ENCODE data around the gene KDM4C.
"Not testable (repeated sequence)": the region's sequence is repeated elsewhere in the genome, so short reads cannot be mapped to it uniquely, and the experiment has no call there.

Gene KDM4C

GRCh38 chr9:7008411-7008810, 250.6 kb downstream of the KDM4C start:
- H3K4me2 ChIP-seq (ENCODE audit: low read length) = no peak overlapping the region
- no peak for DNase-seq
- no peak overlapping the region for H2AK5ac ChIP-seq (ENCODE audit: low read length)
- no peak overlapping the region for H3K18ac ChIP-seq (ENCODE audit: low read length)
- WGBS (ENCODE audit: extremely low coverage, insufficient coverage, low lambda C conversion rate) = no CpG with 5 or more reads among the region's 2 CpGs
- no peak overlapping the region for H2BK120ac ChIP-seq (ENCODE audit: low read depth, low read length)
- H4K5ac ChIP-seq (ENCODE audit: low read length) = no peak overlapping the region
- H4K8ac ChIP-seq (ENCODE audit: low read depth, low read length) = no peak overlapping the region
- no peaks in the 10 kb centered on the region for H3K4me1 ChIP-seq (ENCODE audit: control insufficient read depth, low read depth, low read length)
- H2BK5ac ChIP-seq (ENCODE audit: low read length) = no peak overlapping the region
- no peaks in the 10 kb centered on the region for H3K27me3 ChIP-seq (ENCODE audit: insufficient read depth, low read length, poor library complexity)
- H3K56ac ChIP-seq (ENCODE audit: low read length) = no peak overlapping the region
- no peaks in the 10 kb centered on the region for H3K79me1 ChIP-seq (ENCODE audit: low read length)
- no peak overlapping the region for H3K27ac ChIP-seq (ENCODE audit: low read depth, low read length)
- no peak overlapping the region for H3K23ac ChIP-seq (ENCODE audit: low read length)
- H3K4me3 ChIP-seq (ENCODE audit: low read length) = no peak overlapping the region
- no peak overlapping the region for H3K9ac ChIP-seq (ENCODE audit: low read length)
- H3K79me2 ChIP-seq (ENCODE audit: control insufficient read depth, insufficient read depth, low read length) = no peaks in the 10 kb centered on the region
- H2BK15ac ChIP-seq (replicated peaks; ENCODE audit: low read depth) = no peak overlapping the region
- H3K4ac ChIP-seq (ENCODE audit: low read depth, low read length) = no peak overlapping the region
- no peaks in the 10 kb centered on the region for H3K36me3 ChIP-seq (ENCODE audit: control insufficient read depth, insufficient read depth, low read length)

DNA sequence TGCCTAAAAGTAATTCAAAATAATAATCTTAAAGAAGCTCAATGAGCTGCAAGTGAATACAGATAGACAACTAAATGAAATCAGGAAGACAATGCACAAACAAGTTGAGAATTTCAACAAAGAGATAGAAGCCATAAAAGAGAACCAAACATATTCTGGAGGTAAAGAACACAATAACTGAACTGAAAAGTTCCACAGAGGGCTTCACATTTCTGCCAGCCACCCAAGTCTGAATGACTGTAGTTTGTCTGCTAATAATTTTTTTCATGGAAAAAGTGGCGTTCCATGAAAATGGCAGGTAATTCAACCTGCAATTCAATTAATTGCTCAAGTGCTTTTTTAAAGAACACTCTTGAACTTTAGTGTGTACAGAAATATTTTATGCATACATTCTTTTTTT, 251.3 kb downstream of the KDM4C start:
- no peak overlapping the region for H3K27ac ChIP-seq (ENCODE audit: low read depth, low read length)
- H3K4ac ChIP-seq (ENCODE audit: low read depth, low read length) = no peak overlapping the region
- H3K23ac ChIP-seq (ENCODE audit: low read length) = no peak overlapping the region
- H3K4me2 ChIP-seq (ENCODE audit: low read length) = no peak overlapping the region
- WGBS (ENCODE audit: extremely low coverage, insufficient coverage, low lambda C conversion rate) = no CpG with 5 or more reads among the region's 1 CpG
- no peak overlapping the region for H4K8ac ChIP-seq (ENCODE audit: low read depth, low read length)
- H3K36me3 ChIP-seq (ENCODE audit: control insufficient read depth, insufficient read depth, low read length) = no peaks in the 10 kb centered on the region
- no peaks in the 10 kb centered on the region for H3K4me1 ChIP-seq (ENCODE audit: control insufficient read depth, low read depth, low read length)
- H3K18ac ChIP-seq (ENCODE audit: low read length) = no peak overlapping the region
- H2BK120ac ChIP-seq (ENCODE audit: low read depth, low read length) = no peak overlapping the region
- H3K79me2 ChIP-seq (ENCODE audit: control insufficient read depth, insufficient read depth, low read length) = no peaks in the 10 kb centered on the region
- no peak overlapping the region for H2BK5ac ChIP-seq (ENCODE audit: low read length)
- no peak overlapping the region for H3K4me3 ChIP-seq (ENCODE audit: low read length)
- DNase-seq = no peak
- no peak overlapping the region for H3K9ac ChIP-seq (ENCODE audit: low read length)
- H3K27me3 ChIP-seq (ENCODE audit: insufficient read depth, low read length, poor library complexity) = no peaks in the 10 kb centered on the region
- no peaks in the 10 kb centered on the region for H3K79me1 ChIP-seq (ENCODE audit: low read length)
- no peak overlapping the region for H2BK15ac ChIP-seq (replicated peaks; ENCODE audit: low read depth)
- H2AK5ac ChIP-seq (ENCODE audit: low read length) = no peak overlapping the region
- no peak overlapping the region for H3K56ac ChIP-seq (ENCODE audit: low read length)
- H4K5ac ChIP-seq (ENCODE audit: low read length) = no peak overlapping the region

GRCh38 chr9:7011395-7012067, 253.8 kb downstream of the KDM4C start:
- no peak overlapping the region for H3K4ac ChIP-seq (ENCODE audit: low read depth, low read length)
- no peak overlapping the region for H3K4me2 ChIP-seq (ENCODE audit: low read length)
- H3K79me2 ChIP-seq (ENCODE audit: control insufficient read depth, insufficient read depth, low read length) = no peaks in the 10 kb centered on the region
- H3K56ac ChIP-seq (ENCODE audit: low read length) = no peak overlapping the region
- H3K27me3 ChIP-seq (ENCODE audit: insufficient read depth, low read length, poor library complexity) = no peaks in the 10 kb centered on the region
- H4K8ac ChIP-seq (ENCODE audit: low read depth, low read length) = no peak overlapping the region
- no peaks in the 10 kb centered on the region for H3K36me3 ChIP-seq (ENCODE audit: control insufficient read depth, insufficient read depth, low read length)
- no peak overlapping the region for H2AK5ac ChIP-seq (ENCODE audit: low read length)
- H3K18ac ChIP-seq (ENCODE audit: low read length) = no peak overlapping the region
- no peak overlapping the region for H4K5ac ChIP-seq (ENCODE audit: low read length)
- no peak for DNase-seq
- no peaks in the 10 kb centered on the region for H3K4me1 ChIP-seq (ENCODE audit: control insufficient read depth, low read depth, low read length)
- WGBS (ENCODE audit: extremely low coverage, insufficient coverage, low lambda C conversion rate) = no CpG with 5 or more reads among the region's 8 CpGs
- no peak overlapping the region for H2BK5ac ChIP-seq (ENCODE audit: low read length)
- H3K4me3 ChIP-seq (ENCODE audit: low read length) = no peak overlapping the region
- H3K23ac ChIP-seq (ENCODE audit: low read length) = no peak overlapping the region
- no peak overlapping the region for H3K27ac ChIP-seq (ENCODE audit: low read depth, low read length)
- no peaks in the 10 kb centered on the region for H3K79me1 ChIP-seq (ENCODE audit: low read length)
- H2BK15ac ChIP-seq (replicated peaks; ENCODE audit: low read depth) = no peak overlapping the region
- H2BK120ac ChIP-seq (ENCODE audit: low read depth, low read length) = no peak overlapping the region
- H3K9ac ChIP-seq (ENCODE audit: low read length) = no peak overlapping the region

GRCh38 chr9:7027996-7028395, 270.2 kb downstream of the KDM4C start:
- Histone ChIP-seq H3K36me3 (ENCODE audit: control insufficient read depth, insufficient read depth, low read length) (no peaks in the 10 kb centered on the region), H2BK5ac (ENCODE audit: low read length) (no peak overlapping the region), H2BK15ac (replicated peaks; ENCODE audit: low read depth) (no peak overlapping the region), H2BK120ac (ENCODE audit: low read depth, low read length) (no peak overlapping the region), H3K27me3 (ENCODE audit: insufficient read depth, low read length, poor library complexity) (no peaks in the 10 kb centered on the region), H3K79me1 (ENCODE audit: low read length) (no peaks in the 10 kb centered on the region), H3K4me1 (ENCODE audit: control insufficient read depth, low read depth, low read length) (no peaks in the 10 kb centered on the region), H2AK5ac (ENCODE audit: low read length) (no peak overlapping the region), H3K56ac (ENCODE audit: low read length) (no peak overlapping the region), H3K9ac (ENCODE audit: low read length) (no peak overlapping the region), H3K4me3 (ENCODE audit: low read length) (no peak overlapping the region), H4K8ac (ENCODE audit: low read depth, low read length) (no peak overlapping the region), H3K27ac (ENCODE audit: low read depth, low read length) (no peak overlapping the region), H4K5ac (ENCODE audit: low read length) (no peak overlapping the region), H3K4ac (ENCODE audit: low read depth, low read length) (no peak overlapping the region), H3K79me2 (ENCODE audit: control insufficient read depth, insufficient read depth, low read length) (no peaks in the 10 kb centered on the region), H3K23ac (ENCODE audit: low read length) (no peak overlapping the region), H3K18ac (ENCODE audit: low read length) (no peak overlapping the region), H3K4me2 (ENCODE audit: low read length) (no peak overlapping the region)
- no CpG with 5 or more reads among the region's 4 CpGs for WGBS (ENCODE audit: extremely low coverage, insufficient coverage, low lambda C conversion rate)
- DNase-seq = no peak

- Histone ChIP-seq H3K4me2 (ENCODE audit: low read length) (no peak overlapping the region), H3K79me2 (ENCODE audit: control insufficient read depth, insufficient read depth, low read length) (no peaks in the 10 kb centered on the region), H3K36me3 (ENCODE audit: control insufficient read depth, insufficient read depth, low read length) (no peaks in the 10 kb centered on the region), H3K4me1 (ENCODE audit: control insufficient read depth, low read depth, low read length) (no peaks in the 10 kb centered on the region), H2BK120ac (ENCODE audit: low read depth, low read length) (no peak overlapping the region), H3K27ac (ENCODE audit: low read depth, low read length) (no peak overlapping the region), H2BK5ac (ENCODE audit: low read length) (no peak overlapping the region), H2AK5ac (ENCODE audit: low read length) (no peak overlapping the region), H3K9ac (ENCODE audit: low read length) (no peak overlapping the region), H3K27me3 (ENCODE audit: insufficient read depth, low read length, poor library complexity) (no peaks in the 10 kb centered on the region), H4K5ac (ENCODE audit: low read length) (no peak overlapping the region), H4K8ac (ENCODE audit: low read depth, low read length) (no peak overlapping the region), H3K79me1 (ENCODE audit: low read length) (no peaks in the 10 kb centered on the region), H3K23ac (ENCODE audit: low read length) (no peak overlapping the region), H3K56ac (ENCODE audit: low read length) (no peak overlapping the region), H3K4me3 (ENCODE audit: low read length) (no peak overlapping the region), H3K4ac (ENCODE audit: low read depth, low read length) (no peak overlapping the region), H2BK15ac (replicated peaks; ENCODE audit: low read depth) (no peak overlapping the region), H3K18ac (ENCODE audit: low read length) (no peak overlapping the region)
- WGBS (ENCODE audit: extremely low coverage, insufficient coverage, low lambda C conversion rate) = no CpG with 5 or more reads among the region's 10 CpGs
- DNase-seq = no peak
These were observed 270.8 kb downstream of the KDM4C start for GRCh38 chr9:7028591-7028990.

GRCh38 chr9:7030943-7031342, 273.2 kb downstream of the KDM4C start:
- not testable (repeated sequence) for H3K9ac ChIP-seq (ENCODE audit: low read length); H2AK5ac ChIP-seq (ENCODE audit: low read length); H3K4me3 ChIP-seq (ENCODE audit: low read length); H2BK120ac ChIP-seq (ENCODE audit: low read depth, low read length); H2BK5ac ChIP-seq (ENCODE audit: low read length); H4K8ac ChIP-seq (ENCODE audit: low read depth, low read length); H3K79me2 ChIP-seq (ENCODE audit: control insufficient read depth, insufficient read depth, low read length); H3K27me3 ChIP-seq (ENCODE audit: insufficient read depth, low read length, poor library complexity); H3K27ac ChIP-seq (ENCODE audit: low read depth, low read length); DNase-seq; H3K4ac ChIP-seq (ENCODE audit: low read depth, low read length); H3K79me1 ChIP-seq (ENCODE audit: low read length); H4K5ac ChIP-seq (ENCODE audit: low read length); H3K4me1 ChIP-seq (ENCODE audit: control insufficient read depth, low read depth, low read length); H3K4me2 ChIP-seq (ENCODE audit: low read length); H2BK15ac ChIP-seq (replicated peaks; ENCODE audit: low read depth); H3K23ac ChIP-seq (ENCODE audit: low read length); H3K18ac ChIP-seq (ENCODE audit: low read length); H3K36me3 ChIP-seq (ENCODE audit: control insufficient read depth, insufficient read depth, low read length); H3K56ac ChIP-seq (ENCODE audit: low read length)

Data from mesendoderm (in vitro differentiated cells).